Upper lobe of left lung (tissue), 4 donors: ENCODE data around the gene TRIM50.

ENCODE experiments used
- POLR2AphosphoS5 ChIP-seq, 2 donors: sonication (generic); formaldehyde crosslinking; IDR thresholded peaks; one replicate each; pipeline ENCODE4 v1.5.1; 2017; ENCODE audit warnings: antibody characterized with exemption in 2 of 2
- TF ChIP-seq, protein P1 (sequence below), 6 experiments: fragments of 450-650 bp in 4 of 6; fragments of 200-600 bp in 2 of 6; sonication (generic) in 2 of 6; IDR thresholded peaks; one replicate each; pipeline ENCODE4 v1.5.1; 2016 to 2019; ENCODE audit warnings: antibody characterized with exemption in 6 of 6

DNA sequence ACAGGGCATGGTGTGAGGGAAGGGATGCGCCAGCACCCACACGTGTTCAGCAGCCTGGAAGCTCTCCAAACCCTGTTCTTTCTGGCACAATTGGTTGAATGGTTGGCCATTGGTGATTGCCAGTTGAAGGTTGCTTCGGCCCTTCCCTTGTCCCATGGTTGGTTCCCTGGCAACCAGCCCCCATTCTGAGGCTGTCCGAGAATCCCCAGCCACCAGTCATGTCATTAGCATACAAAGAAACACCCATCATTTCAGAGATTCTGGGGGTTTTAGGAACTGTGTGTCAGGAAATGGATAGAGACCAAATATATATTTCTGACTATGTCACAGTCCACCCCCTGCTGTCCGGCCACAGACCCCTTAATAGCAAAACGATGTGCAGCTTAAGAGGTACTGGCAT is 21.9 kb upstream of the TRIM50 start:
- TF ChIP-seq, protein P1, sequence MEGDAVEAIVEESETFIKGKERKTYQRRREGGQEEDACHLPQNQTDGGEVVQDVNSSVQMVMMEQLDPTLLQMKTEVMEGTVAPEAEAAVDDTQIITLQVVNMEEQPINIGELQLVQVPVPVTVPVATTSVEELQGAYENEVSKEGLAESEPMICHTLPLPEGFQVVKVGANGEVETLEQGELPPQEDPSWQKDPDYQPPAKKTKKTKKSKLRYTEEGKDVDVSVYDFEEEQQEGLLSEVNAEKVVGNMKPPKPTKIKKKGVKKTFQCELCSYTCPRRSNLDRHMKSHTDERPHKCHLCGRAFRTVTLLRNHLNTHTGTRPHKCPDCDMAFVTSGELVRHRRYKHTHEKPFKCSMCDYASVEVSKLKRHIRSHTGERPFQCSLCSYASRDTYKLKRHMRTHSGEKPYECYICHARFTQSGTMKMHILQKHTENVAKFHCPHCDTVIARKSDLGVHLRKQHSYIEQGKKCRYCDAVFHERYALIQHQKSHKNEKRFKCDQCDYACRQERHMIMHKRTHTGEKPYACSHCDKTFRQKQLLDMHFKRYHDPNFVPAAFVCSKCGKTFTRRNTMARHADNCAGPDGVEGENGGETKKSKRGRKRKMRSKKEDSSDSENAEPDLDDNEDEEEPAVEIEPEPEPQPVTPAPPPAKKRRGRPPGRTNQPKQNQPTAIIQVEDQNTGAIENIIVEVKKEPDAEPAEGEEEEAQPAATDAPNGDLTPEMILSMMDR (IDR thresholded peaks at IDR 0.05): no peak
- no peak for TF ChIP-seq POLR2AphosphoS5 (IDR thresholded peaks at IDR 0.05)
